Inflammatory macrophage treated with lipopolysaccharide for 4 hours (primary cell): ENCODE measurements around the gene KDM4C.
"Not testable (repeated sequence)": the region's sequence is repeated elsewhere in the genome, so short reads cannot be mapped to it uniquely, and the experiment has no call there.

ENCODE experiments used
- DNase-seq: peaks from one replicate; pipeline ENCODE4 v3.0.0-alpha.2; 2020

Gene KDM4C

DNA sequence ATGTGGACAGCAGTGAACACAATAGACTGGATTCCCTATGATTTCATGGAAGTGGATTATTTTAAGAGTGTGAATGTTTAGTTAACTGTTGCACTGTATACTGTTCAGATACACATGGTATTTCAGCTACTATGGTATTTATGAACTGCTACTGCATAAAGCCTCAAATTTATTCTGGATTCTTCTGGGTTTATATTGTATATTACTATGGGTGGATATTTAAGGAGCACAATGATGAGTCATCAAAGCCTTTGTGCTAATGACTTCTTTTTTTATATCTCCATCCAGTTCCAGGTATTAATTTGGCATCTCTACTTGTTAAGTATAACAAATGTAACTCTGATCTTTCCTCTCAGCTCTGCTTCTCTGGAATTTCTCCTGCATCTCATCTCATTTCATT, 6.8 kb downstream of the KDM4C start:
- no peak for DNase-seq

DNA sequence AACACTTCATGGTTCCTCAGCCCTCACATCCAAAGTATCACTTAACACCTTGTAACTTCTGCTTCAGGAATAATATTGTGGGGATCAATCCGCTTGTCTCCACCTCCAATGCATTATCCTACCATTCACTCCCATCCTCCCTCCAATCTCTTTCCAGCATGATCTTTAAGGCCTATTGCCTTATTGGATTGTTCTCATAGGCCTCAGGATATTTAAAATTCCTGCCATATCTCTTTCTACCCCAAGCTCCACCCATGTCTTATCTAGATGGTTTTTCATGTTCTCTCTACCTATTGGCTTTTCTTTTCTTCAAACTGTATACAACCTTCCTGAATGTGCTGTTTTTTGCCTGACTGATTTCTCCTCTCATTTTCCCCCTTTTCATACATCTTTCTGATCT, 7.2 kb downstream of the KDM4C start:
- DNase-seq, result no peak

DNA sequence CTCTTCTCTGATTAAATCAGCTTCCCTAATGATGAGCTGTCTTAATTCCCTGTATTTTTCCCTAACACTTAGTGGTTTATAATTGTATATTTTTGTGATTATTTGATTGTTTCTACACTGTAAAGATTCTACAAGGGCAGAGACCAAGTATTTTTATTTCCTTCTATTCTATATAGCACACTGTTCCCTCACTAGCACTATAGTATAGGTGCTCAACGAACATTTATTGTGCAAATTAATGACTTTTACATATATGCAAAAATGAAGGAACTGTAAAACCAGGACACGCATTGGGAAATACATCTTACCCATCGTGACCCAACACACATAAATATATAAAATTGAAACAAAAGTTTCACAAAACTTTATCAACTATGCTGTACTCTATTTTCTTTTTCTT, 7.6 kb downstream of the KDM4C start:
- no peak for DNase-seq

DNA sequence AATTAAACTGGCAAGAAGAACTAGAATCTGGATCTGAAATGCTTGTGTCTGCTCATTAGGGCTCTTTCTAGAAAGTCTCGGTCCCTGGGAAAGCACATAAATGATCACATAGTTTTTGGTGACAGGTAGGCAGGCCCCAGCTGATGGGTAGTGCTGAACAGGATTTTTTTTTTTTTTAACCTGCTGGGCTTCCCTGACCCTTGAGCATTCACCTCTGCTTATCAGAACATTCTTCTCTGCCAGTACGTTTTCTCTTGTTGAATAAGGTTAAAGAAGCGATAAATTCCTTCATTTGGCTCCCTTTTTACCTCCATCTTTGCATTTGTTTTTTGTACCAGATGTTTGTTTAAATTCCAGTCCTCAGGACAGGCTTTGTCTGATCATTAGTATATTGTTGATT, 8.8 kb downstream of the KDM4C start:
- DNase-seq, result no peak

DNA sequence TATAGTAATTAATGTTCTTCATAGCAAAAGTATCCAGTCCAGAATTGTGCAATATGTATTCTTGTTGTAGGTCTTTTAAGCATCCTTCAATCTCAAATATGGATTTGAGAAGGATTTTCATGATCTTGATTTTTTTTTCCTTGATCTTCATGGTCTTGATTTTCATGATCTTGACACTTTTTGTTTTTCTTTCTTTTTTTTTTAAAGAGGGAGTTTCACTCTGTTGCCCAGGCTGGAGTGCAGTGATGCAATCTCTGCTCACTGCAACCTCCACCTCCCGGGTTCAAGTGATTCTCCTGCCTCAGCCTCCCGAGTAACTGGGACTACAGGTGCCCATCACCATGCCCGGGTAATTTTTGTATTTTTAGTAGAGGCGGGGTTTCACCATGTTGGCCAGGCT, 10.8 kb downstream of the KDM4C start:
- not testable (repeated sequence) for DNase-seq

DNA sequence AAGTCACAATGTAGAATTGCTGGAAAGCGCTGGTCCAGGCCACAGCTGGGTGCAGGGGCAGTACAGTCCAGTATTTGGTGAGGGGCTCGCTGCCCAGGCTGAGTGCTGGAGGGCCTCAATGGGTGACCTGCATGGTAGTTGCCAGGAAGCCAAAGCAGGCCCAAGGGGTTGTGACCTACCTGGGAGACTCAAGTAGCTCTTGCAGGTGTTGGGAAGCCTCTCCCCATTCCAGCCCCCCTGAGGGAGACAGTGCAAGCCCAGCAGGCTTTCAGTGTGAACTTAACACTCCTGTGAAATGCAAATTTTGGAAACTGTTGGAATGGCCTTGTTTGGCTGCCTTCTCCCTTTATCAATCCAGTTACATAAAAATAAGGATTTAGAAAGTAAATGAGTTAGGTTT, 13.9 kb downstream of the KDM4C start:
- DNase-seq, result no peak

DNA sequence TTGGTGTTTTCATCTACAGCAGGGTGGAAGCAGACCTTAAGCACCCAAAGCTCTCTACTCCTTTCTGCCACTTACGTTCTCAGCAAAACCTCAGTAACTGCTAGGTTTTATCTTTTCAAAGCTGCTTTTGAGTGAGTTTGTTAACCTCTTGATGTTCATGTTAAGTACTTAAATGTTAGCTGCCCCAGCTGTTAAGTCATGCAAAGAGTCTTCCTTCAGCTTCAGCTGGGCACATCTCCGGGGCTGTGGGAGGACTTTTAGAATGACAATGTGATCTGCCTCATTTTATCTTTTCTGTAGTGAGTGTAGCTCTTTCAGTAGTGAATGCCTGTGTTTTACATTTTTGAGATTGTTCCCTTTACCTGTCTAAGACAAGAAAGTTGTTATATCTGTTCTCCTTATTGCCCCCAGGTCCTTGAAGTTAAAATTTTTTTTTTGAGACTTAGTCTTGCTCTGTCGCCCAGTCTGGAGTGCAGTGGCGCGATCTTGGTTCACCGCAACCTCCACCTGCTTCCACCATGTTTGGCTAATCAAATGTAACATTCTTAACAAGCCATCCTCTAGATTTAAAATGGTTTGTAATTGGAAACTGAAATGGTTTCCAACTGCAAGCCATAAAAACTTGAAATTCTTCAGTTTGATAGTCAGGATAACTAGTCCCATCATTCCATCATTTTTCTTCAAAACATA, 19.6 kb downstream of the KDM4C start:
- DNase-seq, result no peak

DNA sequence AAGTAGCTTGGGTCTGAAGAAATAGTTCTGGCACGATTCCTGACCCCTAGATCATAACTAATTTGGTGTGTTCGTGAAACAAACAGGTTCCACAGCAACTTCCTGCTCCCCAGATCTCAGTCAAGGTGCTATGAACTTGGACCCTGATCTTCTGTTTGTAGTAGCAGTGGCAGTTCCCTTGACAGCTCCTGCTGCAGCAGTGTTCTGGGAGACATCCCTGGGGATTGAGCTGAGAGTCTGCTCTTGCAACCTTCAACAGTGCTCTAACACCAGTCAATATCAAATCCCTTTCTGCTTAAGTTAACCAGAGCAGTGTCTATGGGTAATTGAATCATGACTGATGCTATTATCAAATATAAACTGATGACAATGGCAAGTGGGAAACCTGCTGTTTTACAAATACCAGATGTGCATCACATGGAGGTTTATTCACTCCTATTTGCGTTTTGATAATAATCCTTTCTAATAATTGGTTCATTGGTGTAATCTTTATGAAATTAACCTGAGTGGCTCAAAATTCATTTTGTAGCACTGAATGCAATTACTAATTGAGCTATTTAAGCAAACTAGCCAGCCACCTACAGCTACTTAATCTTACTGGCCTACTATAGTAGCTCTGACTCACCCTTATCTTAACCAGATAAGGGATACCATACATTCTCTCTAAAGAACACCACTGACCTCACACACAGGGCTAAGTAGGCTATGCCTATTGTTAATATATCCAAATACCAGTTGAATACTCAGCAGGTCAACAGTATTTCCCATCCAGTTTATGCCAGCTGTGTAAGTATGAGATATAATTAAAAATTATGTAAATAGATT, 21.9 kb downstream of the KDM4C start:
- no peak for DNase-seq

DNA sequence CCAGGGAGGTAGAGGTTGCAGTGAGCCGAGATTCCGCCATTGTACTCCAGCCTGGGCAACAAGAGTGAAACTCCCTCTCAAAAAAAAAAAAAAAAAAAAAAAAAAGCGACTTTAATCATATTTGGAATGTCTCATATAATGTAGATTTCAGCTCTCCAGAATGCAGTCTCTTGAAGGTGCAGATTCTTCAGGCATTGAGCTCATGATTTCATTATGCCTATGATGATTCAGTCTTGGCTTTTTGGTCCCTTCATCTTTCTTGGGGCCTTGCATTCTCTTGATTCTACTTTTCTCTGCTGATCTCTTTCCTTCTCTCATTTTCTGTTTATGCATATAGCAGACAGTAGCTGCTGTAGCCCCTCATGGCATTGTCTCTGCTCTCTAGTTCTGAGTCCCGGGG, 22.9 kb downstream of the KDM4C start:
- no peak for DNase-seq

DNA sequence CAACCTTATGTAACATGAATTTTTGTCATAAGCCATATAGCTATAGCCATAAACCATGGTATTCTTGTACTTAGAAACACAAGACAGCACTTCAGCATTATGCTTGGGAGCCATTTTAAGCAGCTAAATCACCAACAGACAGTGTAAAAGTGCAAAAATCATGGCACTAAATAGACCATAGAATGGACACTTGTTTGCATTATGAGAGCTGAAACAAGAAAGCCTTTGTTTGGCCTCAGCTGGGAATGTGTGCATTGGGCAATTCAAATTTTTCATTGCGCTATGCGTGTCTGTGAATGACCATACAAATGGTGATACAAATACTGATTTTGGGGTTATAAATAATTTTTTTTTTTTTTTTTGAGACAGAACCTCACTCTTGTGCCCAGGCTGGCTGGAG, 23.7 kb downstream of the KDM4C start:
- DNase-seq, result no peak

DNA sequence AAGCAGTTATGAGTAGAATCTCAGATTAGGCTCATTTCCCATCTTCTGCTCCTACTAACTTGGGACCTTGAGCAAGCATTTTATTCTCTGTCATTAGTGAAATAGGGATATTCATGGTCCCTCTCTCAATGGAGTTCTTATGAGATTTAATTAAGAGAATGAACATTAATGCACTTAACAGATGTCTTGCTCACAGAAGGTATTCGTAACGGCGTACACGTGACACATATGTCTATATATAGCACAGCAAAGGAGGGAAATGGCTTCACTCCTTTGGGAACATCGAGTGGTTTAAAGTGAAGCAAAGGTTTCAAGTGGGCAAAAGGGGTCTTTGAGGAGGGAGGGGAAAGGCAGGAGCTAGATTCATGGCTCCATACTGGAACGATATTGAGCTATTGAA, 24.6 kb downstream of the KDM4C start:
- DNase-seq, result no peak

DNA sequence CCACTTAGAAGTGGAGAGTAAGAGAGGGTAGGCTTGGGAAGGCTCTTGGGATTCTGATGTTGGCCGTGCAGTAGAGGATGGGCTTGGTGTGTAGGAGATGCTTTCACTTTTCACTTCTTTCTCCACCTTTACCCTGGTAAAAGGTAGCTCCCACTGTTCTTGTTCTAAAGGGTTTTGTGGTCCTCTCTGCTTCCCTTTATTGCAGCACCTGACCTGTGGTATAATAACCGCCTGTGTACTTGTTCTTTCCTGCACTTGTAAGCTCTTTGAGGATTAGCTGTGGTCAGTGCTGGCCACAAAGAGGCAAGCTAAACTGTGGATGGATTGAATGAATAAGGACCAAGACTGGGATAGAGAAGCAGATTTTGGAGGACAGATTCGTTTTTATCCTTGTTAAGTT, 25.2 kb downstream of the KDM4C start:
- no peak for DNase-seq

DNA sequence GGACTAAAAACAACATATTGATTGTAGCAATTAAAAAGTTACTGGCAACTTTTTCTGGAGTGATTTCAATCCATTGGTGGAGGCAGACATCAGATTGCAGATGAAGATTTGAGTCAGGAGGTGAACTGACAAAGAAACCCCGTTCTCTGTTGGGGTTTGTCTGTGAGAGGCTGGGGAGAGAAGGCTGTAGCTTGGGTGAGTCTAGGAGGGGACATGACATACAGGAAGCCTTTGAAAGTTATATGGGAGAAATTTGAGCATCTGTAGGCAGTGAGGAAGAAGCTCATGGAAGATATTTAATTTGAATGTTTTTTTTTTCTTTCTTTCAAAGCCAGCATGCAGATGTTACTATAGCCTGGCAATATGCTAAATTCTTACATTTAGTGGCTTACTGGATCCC, 26.0 kb downstream of the KDM4C start:
- no peak for DNase-seq

DNA sequence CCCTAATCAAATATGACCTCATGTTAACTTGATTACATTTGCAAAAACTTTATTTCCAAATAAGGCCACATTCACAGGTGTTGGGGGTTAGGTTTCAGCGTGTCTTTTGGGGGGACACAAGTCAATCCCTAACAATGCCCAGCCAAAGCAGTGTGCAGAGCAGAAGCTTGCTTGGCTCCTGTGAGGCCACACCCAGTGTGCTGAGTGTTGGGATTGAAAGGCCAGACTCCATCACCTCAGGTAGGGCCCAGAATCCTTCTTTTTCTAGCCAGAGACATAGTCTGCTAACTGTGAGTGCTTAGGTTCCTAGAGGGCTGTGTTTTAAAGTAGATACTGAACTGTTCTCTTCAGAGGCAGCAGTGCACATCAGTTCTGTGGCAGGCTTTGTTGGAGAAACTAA, 27.9 kb downstream of the KDM4C start:
- no peak for DNase-seq

DNA sequence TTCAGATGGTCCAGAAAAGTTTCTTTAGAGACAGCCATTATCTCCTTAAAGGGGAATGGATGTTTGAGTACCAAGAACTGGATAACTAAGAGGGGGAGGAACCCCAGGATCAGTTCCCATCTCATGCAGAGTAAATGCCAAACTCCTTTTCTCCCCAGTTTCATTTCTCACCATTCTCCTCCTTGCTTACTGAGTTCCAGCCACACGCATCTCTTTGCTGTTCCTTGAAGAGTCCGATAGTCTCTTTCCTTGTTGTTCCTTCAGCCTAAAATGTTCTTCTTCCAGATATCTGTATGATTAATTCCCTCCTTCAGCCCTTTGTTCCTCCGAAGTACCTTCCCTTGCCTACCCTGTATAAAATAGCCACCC, 30.0 kb downstream of the KDM4C start:
- no peak for DNase-seq

DNA sequence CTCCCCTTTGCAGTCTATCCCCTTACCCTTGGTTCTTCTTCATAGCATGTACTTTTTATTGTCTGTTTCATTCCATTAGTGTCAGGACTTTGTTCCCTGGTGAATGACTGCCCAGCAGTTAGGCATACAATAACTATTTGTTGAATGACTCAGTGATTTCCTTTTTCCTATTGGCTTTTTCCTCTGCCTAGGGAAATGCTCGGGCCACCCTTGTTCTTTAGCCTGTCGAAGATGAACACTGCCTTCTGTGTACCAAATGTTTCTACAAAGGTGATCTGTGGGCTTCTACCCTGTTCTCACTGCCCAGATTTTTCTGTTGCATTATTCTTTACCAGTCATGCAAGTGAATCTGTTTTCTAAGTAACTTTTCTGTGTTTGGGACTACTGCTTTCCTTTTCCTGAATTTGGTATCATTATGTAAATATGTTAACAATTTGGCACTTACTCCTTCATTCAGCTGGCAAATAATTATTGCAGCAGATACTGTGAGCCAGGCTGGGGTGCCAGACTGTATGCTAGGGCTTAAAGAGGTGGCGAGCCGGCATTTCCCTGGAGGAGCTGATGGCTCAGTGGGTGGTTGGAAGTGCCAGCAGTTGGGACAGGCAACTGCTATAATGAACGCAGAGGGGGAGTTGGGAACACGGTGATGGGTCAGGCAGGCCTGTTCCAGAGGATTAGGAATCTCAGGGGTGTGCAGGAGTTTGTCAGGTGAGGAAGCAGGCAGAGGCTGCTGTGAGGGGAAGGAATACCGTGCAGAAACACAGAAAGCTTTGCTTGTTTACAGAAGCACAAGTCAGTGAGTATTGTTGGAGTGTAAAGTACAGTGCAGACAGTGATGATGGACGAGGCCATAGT, 30.6 kb downstream of the KDM4C start:
- no peak for DNase-seq

DNA sequence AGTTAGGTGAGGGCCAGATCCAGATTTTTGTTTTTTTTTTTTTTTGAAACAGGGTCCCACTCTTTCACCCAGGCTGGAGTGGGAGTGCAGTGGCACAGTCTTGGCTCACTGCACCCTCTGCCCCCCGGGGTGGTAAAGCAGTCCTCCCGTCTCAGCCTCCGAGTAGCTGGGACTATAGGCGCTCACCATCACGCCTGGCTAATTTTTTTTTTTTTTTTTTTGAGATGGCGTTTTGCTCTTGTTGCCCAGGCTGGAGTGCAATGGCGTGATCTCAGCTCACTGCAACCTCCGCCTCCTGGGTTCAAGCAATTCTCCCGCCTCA, 31.2 kb downstream of the KDM4C start:
- not testable (repeated sequence) for DNase-seq

DNA sequence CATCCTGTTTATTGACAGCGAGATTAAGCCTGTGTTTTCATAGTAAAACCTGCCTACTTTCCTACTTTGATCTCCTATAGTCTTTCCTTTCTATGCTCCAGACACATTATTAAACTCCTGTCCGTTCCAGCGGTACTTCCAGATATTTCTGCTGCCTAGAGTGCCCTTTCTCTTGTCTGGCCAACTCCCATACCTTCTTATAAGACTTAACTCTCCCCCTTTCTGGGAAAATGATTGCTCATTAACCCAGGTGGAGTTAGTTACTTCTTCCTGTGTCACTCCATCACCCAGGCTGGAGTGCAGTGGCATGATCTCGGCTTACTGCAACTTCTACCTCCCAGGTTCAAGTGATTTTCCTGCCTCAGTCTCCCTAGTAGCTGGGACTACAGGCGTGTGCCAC, 33.1 kb downstream of the KDM4C start:
- no peak for DNase-seq

DNA sequence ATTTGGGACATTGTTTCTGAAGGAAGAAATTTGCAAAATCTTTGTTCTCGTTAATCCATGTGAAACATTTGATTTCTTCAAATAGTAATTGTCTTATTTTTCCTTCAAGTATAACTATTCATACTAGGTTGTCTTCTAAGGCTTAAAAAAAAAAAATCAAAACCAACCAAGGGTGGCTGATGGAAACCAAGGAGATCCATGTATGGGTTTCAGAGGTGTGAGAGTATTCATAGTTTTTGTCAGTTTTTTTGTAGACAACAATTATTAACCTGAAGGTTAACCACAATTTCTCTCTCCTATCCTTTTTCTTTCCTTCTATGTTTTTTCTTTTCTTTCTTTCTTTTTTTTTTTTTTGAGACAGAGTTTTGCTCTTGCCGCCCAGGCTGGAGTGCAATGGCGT, 35.4 kb downstream of the KDM4C start:
- DNase-seq, result no peak

DNA sequence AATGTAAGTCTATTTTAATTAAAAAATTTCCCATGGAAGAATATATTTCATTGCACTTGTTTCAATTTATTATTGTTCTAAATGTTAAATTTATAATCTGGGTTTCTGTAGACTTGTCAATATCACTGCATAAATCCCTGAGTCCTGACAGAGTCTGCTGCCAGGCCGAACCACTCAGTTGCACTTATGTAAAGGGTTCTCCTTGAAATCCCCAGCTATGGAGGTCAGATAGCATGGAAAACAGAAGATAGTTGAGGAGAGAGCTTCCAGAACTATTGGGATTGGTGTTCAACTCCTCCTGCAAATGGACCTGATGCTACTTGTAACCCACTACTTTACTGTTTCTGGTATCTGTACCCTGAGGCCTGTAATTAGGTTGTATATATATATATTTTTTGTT, 37.2 kb downstream of the KDM4C start:
- DNase-seq, result no peak

DNA sequence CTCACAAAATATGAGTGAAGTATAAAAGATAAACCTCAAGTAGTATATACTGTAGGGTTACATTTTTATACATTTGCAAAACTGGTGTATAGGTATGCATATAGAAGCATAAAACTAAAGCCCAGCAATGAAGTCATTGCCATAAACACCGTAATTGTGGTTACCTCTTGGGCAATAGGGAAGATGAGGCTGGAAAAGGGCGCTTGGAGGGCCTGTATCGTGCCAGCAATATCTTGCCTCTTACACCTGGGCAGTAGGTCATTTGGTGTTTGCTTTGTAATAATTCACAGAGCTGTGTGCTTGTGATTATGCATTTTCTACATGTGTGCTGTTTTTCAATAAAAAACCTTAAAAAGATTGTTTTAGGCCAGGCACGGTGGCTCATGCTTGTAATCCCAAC, 45.2 kb downstream of the KDM4C start:
- no peak for DNase-seq

DNA sequence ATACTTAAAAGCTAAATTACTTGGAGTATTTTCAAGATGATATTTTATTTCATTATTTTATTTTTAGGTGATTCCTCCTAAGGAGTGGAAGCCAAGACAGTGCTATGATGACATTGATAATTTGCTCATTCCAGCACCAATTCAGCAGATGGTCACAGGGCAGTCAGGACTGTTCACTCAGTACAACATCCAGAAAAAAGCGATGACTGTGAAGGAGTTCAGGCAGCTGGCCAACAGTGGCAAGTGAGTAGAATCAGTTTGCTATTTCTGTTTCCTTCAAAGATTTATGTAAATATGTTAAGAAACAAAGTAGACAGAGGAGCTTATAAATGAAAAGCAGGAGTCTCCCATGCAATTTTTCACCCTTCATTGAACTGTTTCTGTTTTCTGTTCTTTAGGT, 47.8 kb downstream of the KDM4C start:
- DNase-seq, result no peak

DNA sequence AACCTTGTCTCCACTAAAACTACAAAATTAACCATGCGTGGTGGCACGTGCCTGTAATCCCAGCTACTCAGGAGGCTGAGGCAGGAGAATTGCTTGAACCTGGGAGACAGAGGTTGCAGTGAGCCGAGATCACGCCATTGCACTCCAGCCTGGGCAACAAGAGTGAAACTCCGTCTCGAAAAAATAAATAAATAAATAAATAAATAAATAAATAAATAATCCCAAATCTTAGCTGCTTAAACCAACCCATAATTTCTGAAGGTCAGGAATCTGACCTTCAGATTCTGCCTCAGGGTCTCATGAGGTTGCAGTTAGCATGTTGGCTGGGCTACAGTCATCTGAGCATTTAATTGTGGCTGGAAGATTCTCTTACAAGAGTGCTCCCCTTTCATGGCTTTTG, 48.5 kb downstream of the KDM4C start:
- DNase-seq, result not testable (repeated sequence)

DNA sequence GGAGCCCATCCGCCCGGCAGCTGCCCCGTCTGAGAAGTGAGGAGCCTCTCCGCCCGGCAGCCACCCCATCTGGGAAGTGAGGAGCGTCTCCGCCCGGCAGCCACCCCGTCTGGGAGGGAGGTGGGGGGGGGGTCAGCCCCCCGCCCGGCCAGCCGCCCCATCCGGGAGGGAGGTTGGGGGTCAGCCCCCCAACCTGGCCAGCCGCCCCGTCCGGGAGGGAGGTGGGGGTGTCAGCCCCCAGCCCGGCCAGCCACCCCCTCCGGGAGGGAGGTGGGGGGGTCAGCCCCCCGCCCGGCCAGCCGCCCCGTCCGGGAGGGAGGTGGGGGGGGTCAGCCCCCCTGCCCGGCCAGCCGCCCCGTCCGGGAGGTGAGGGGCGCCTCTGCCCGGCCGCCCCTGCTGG, 49.9 kb downstream of the KDM4C start:
- DNase-seq, result not testable (repeated sequence)
